CD14-positive monocyte (primary cell): Measurements from ENCODE around the gene PTPRH. TPM values are rescaled to one million over a fixed set of nuclear protein-coding genes. Genes with fewer than 3 reads are reported as not detected.

Experiments
- DNase-seq, 3 donors: peaks; one replicate each; pipeline ENCODE4 v3.0.0-alpha.2; 2011 to 2022
- H2AFZ ChIP-seq: 2 replicates; pipeline ENCODE4 v1.6.0; 2012; ENCODE audit warnings: mild to moderate bottlenecking, low read depth, low read length, inconsistent platforms; ENCODE audit not compliant: insufficient read depth, poor library complexity, severe bottlenecking
- H3K27ac ChIP-seq, 2 donors: 1 replicate in 1 of 2; 2 replicates in 1 of 2; pipeline ENCODE4 v1.5.1; 2012 to 2013; ENCODE audit warnings: low read length in 2 of 2, control low read depth in 1 of 2, inconsistent platforms in 1 of 2, low read depth in 1 of 2, mild to moderate bottlenecking in 1 of 2
- H3K27me3 ChIP-seq, 2 donors: one replicate each; pipeline versions ENCODE4 v1.6.0 to v1.6.1; 2011 to 2013; ENCODE audit warnings: low read length in 2 of 2; ENCODE audit not compliant: control insufficient read depth in 2 of 2, insufficient read depth in 2 of 2
- H3K36me3 ChIP-seq, 2 donors: replicated peaks in 1 of 2; 1 replicate in 1 of 2; 2 replicates in 1 of 2; pipeline versions ENCODE4 v1.5.1 to v1.6.1; 2012 to 2013; ENCODE audit warnings: low read length in 2 of 2, control low read depth in 1 of 2, inconsistent platforms in 1 of 2, mild to moderate bottlenecking in 1 of 2; ENCODE audit not compliant: insufficient read depth in 2 of 2, control insufficient read depth in 1 of 2
- H3K4me1 ChIP-seq, 2 donors: 1 replicate in 1 of 2; 2 replicates in 1 of 2; pipeline versions ENCODE4 v1.5.1 to v1.6.1; 2012 to 2013; ENCODE audit warnings: low read length in 2 of 2, control low read depth in 1 of 2, inconsistent platforms in 1 of 2, mild to moderate bottlenecking in 1 of 2, moderate library complexity in 1 of 2; ENCODE audit not compliant: insufficient read depth in 2 of 2, control insufficient read depth in 1 of 2
- H3K4me2 ChIP-seq: replicated peaks from 2 replicates; pipeline ENCODE3; 2012; ENCODE audit warnings: low read length, moderate library complexity, mild to moderate bottlenecking; ENCODE audit not compliant: poor library complexity, severe bottlenecking; ENCODE audit errors: extremely low read depth
- H3K4me3 ChIP-seq, 3 experiments: fragments of 200-600 bp in 1 of 3; sonication (generic) in 1 of 3; replicated peaks in 1 of 3; 1 replicate in 2 of 3; 2 replicates in 1 of 3; pipeline ENCODE4 v1.5.1; 2011 to 2013; ENCODE audit warnings: low read length in 3 of 3, mild to moderate bottlenecking in 3 of 3, control low read depth in 2 of 3, low read depth in 2 of 3, inconsistent platforms in 1 of 3, moderate library complexity in 1 of 3
- H3K79me2 ChIP-seq: 2 replicates; pipeline ENCODE4 v1.6.0; 2012; ENCODE audit warnings: mild to moderate bottlenecking, control low read depth, inconsistent platforms, low read length, moderate library complexity; ENCODE audit not compliant: insufficient read depth
- H3K9ac ChIP-seq: 2 replicates; pipeline ENCODE4 v1.6.0; 2017; ENCODE audit warnings: low read length, mild to moderate bottlenecking; ENCODE audit not compliant: insufficient read depth, poor library complexity, severe bottlenecking
- H3K9me3 ChIP-seq, 2 donors: replicated peaks in 1 of 2; 1 replicate in 1 of 2; 2 replicates in 1 of 2; pipeline versions ENCODE4 v1.5.1 to v1.6.1; 2012 to 2013; ENCODE audit warnings: low read length in 2 of 2, control low read depth in 1 of 2; ENCODE audit not compliant: control insufficient read depth in 1 of 2, insufficient read depth in 1 of 2
- H4K20me1 ChIP-seq: 2 replicates; pipeline ENCODE4 v1.6.0; 2012; ENCODE audit warnings: mild to moderate bottlenecking, low read length, control low read depth, moderate library complexity; ENCODE audit not compliant: insufficient read depth
- H3K27ac Mint-ChIP-seq, 7 donors: one replicate each; pipeline ENCODE4 v1.8.0; 2020; ENCODE audit warnings: mild to moderate bottlenecking in 7 of 7, mixed read lengths in 7 of 7, moderate library complexity in 6 of 7, inconsistent platforms in 2 of 7
- H3K27me3 Mint-ChIP-seq, 3 donors: one replicate each; pipeline ENCODE4 v1.8.0; 2021 to 2022; ENCODE audit warnings: low read depth in 3 of 3, mild to moderate bottlenecking in 3 of 3, mixed read lengths in 3 of 3, moderate library complexity in 3 of 3, inconsistent platforms in 1 of 3
- H3K36me3 Mint-ChIP-seq, 2 donors: one replicate each; pipeline ENCODE4 v1.8.0; 2020; ENCODE audit warnings: mixed read lengths in 2 of 2, inconsistent platforms in 1 of 2, mild to moderate bottlenecking in 1 of 2
- H3K4me1 Mint-ChIP-seq: one replicate; pipeline ENCODE4 v1.8.0; 2020; ENCODE audit warnings: mild to moderate bottlenecking, mixed read lengths
- H3K4me3 Mint-ChIP-seq, 2 donors: one replicate each; pipeline ENCODE4 v1.8.0; 2020; ENCODE audit warnings: mild to moderate bottlenecking in 2 of 2, mixed read lengths in 2 of 2, moderate library complexity in 1 of 2
- H3K9me3 Mint-ChIP-seq, 7 donors: one replicate each; pipeline ENCODE4 v1.8.0; 2020 to 2022; ENCODE audit warnings: mixed read lengths in 7 of 7, mild to moderate bottlenecking in 6 of 7, moderate library complexity in 6 of 7, inconsistent platforms in 2 of 7
- WGBS: methylation state at CpG from one replicate; pipeline ENCODE4 v1.1.5; 2013; ENCODE audit warnings: missing lambda C conversion rate; ENCODE audit not compliant: insufficient coverage; 5-methylcytosine and 5-hydroxymethylcytosine counted together
- intact Hi-C, 2 donors: fragments of 100-400 bp; cut with micrococcal nuclease; formaldehyde crosslinking; loops; one replicate each; pipeline versions ENCODE4 v1.15.0 to v1.15.1; 2023
- polyA plus RNA-seq, 3 donors: library from polyadenylated mRNA; depleted of rRNA in 1 of 3; unstranded in 2 of 3; stranded (reverse) in 1 of 3; fragments of 300-500 nt in 2 of 3; fragments of >200 nt in 1 of 3; fragmentation: Illumina TruSeq in 2 of 3; gene quantifications; 1 replicate in 2 of 3; 2 replicates in 1 of 3; pipeline ENCODE4 v1.2.3, GENCODE V29; 2012 to 2021
- TF ChIP-seq, protein P1 (sequence below): fragments of 200-600 bp; IDR thresholded peaks from one replicate; pipeline ENCODE4 v1.8.0; 2022; ENCODE audit warnings: antibody characterized with exemption, mild to moderate bottlenecking

Gene PTPRH
- polyA plus RNA-seq, 3 donors, result 0.08 to 0.53 TPM; not detected in 1

DNA sequence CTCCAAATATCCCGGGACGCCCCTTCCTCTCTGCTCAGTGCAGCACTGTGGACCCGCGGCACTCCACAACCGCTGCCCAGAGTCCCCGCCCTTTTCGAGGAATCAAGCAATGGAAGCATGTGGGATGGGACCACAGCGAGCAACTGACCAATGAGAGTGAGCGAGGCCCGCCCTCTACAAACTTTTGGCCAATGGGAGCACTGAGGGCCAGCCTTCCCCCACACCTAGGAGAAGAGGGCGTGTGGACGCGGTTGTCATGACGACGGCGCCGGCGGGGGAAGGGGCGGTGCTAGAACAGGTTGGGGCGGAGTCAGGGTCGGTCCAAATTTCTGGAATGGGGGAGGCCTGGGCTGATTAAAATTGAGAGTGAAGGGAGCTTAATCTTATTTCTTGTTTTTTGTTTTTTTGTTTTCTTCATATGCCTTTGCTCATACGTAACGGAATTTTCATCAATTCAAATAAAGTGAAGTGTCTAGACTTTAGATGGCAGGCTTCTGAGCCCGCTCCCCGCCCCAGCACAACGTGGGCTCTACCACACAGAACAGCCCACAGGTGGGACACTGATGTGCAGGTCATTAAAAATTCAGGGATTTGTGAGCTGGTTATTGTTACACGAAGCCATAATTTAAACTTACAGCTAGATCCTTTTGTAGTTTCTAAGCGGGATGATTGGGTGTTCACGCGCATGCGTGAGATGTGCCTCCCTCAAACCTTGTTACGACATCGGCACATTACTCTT, 42.6 kb downstream of the PTPRH start, which contains the start of gene DNAAF3:
Gene DNAAF3 (minus strand): TSS at position 84 of the 739 bp plus-strand sequence. CDS start 200 bp downstream, outside the sequence.
- Histone ChIP-seq H3K9ac (no peak within 1 kb of the TSS), H3K4me2 (peak within 1 kb of the TSS; percentile 64), H3K4me3 (peak within 1 kb of the TSS in 1 of 3 experiments; percentile 55), H3K27me3 (peaks cover 13 to 73% of the 10 kb centered on the region in 2 donors), H3K79me2 (no peaks in the 10 kb centered on the region), H4K20me1 (no peaks in the 10 kb centered on the region), H3K27ac (no peak within 1 kb of the TSS), H2AFZ (peak within 1 kb of the TSS; percentile 29), H3K9me3 (peaks cover 10 to 11% of the 10 kb centered on the region in 2 donors), H3K36me3 (no peaks in the 10 kb centered on the region), H3K4me1 (peaks cover 15 to 18% of the 10 kb centered on the region in 2 donors)
- DNase-seq, result peak; percentile 64 to 80 (median 70)
- Mint-ChIP-seq H3K27ac (peak within 1 kb of the TSS in 3 of 7 donors; percentile 5 to 47 (median 41)), H3K9me3 (peaks cover 7 to 26% (median 10%) of the 10 kb centered on the region in 7 donors), H3K27me3 (peaks cover 65 to 89% (median 87%) of the 10 kb centered on the region in 3 donors), H3K36me3 (peaks cover 6 to 9% of the 10 kb centered on the region in 2 donors), H3K4me3 (peak within 1 kb of the TSS; percentile 60 to 92), H3K4me1 (peaks cover 12% of the 10 kb centered on the region)
- TF ChIP-seq, protein P1, sequence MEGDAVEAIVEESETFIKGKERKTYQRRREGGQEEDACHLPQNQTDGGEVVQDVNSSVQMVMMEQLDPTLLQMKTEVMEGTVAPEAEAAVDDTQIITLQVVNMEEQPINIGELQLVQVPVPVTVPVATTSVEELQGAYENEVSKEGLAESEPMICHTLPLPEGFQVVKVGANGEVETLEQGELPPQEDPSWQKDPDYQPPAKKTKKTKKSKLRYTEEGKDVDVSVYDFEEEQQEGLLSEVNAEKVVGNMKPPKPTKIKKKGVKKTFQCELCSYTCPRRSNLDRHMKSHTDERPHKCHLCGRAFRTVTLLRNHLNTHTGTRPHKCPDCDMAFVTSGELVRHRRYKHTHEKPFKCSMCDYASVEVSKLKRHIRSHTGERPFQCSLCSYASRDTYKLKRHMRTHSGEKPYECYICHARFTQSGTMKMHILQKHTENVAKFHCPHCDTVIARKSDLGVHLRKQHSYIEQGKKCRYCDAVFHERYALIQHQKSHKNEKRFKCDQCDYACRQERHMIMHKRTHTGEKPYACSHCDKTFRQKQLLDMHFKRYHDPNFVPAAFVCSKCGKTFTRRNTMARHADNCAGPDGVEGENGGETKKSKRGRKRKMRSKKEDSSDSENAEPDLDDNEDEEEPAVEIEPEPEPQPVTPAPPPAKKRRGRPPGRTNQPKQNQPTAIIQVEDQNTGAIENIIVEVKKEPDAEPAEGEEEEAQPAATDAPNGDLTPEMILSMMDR, result no peak
- intact Hi-C loops, result loop anchor here in 1 of 2 donors (10.0 kb wide), 1 partner anchor 82 kb away; no protein-coding TSS in a partner anchor
- 0% methylated on average over 7 of the region's 33 CpGs for WGBS

GRCh38 chr19:55165952-55166529, 43.3 kb downstream of the PTPRH start:
- H3K4me3 Mint-ChIP-seq, result peak overlapping the region; percentile 60 to 92
- intact Hi-C loops, result loop anchor here in 1 of 2 donors (10.0 kb wide), 1 partner anchor 81 kb away; no protein-coding TSS in a partner anchor
- H2AFZ ChIP-seq, result peak overlapping the region; percentile 29
- H3K27ac Mint-ChIP-seq, result peak overlapping the region in 1 of 7 donors; percentile 47
- no peaks in the 10 kb centered on the region for H3K36me3 ChIP-seq
- peaks cover 6 to 9% of the 10 kb centered on the region in 2 donors for H3K36me3 Mint-ChIP-seq
- WGBS, result 2% methylated on average over 30 of the region's 34 CpGs
- peak overlapping the region in 1 of 3 experiments; percentile 55 for H3K4me3 ChIP-seq
- H3K4me1 ChIP-seq, result peaks cover 15 to 18% of the 10 kb centered on the region in 2 donors
- H3K4me1 Mint-ChIP-seq, result peaks cover 12% of the 10 kb centered on the region
- no peak overlapping the region for H3K9ac ChIP-seq
- no peaks in the 10 kb centered on the region for H3K79me2 ChIP-seq
- H3K4me2 ChIP-seq, result peak overlapping the region; percentile 64
- H3K27ac ChIP-seq, result no peak overlapping the region
- no peaks in the 10 kb centered on the region for H4K20me1 ChIP-seq
- H3K9me3 Mint-ChIP-seq, result peaks cover 7 to 29% (median 11%) of the 10 kb centered on the region in 7 donors
- TF ChIP-seq, protein P1, result peak; percentile 15
- peaks cover 11 to 73% of the 10 kb centered on the region in 2 donors for H3K27me3 ChIP-seq
- peak in 2 of 3 donors; percentile 22 to 51 for DNase-seq
- peaks cover 10 to 15% of the 10 kb centered on the region in 2 donors for H3K9me3 ChIP-seq
- H3K27me3 Mint-ChIP-seq, result peaks cover 66 to 90% (median 87%) of the 10 kb centered on the region in 3 donors
